Activated CD8-positive, alpha-beta memory T cell treated with anti-CD3 and anti-CD28 coated beads for 24 hours (primary cell): ENCODE measurements around the gene TOGARAM1.
"Not testable (repeated sequence)": the region's sequence is repeated elsewhere in the genome, so short reads cannot be mapped to it uniquely, and the experiment has no call there.

ENCODE experiments used
- DNase-seq: peaks from one replicate; pipeline ENCODE4 v3.0.0-alpha.2; 2020

Gene TOGARAM1

GRCh38 chr14:45051180-45051579 is 89.2 kb downstream of the TOGARAM1 start:
- no peak for DNase-seq

DNA sequence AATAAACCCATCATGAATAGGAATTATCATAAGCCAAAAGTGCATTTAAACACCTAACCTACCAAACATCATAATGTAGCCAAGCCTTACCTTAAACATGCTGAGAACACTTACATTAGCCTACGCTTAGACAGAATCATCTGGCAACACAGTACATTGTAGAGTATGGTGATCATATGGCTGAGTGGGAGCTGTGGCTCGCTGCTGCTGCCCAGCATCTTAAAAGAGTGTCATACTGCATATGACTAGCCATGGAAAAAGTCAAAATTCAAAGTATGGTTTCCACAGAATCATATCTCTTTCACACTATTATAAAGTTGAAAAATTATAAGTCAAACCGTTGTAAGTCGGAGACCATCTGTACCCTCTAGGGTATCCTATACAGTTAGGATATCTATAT is 89.9 kb downstream of the TOGARAM1 start:
- no peak for DNase-seq

DNA sequence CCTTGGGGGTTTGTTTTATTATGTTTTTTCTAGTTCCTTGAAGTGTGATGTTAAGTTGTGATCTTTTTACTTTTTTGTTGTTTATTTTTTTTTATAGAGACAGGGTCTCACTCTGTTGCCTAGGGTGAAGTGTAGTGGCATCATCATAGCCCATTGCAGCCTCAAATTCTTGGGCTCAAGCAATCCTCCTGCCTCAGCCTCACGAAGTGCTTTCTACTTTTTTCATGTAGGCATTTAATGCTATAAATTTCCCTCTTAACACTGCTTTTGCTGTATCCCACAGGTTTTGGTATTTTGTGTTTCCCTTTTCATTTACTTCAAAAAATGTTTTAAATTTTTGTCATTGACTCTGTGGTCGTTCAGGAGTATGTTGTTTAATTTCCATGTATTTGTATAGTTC is 95.4 kb downstream of the TOGARAM1 start:
- DNase-seq = no peak

DNA sequence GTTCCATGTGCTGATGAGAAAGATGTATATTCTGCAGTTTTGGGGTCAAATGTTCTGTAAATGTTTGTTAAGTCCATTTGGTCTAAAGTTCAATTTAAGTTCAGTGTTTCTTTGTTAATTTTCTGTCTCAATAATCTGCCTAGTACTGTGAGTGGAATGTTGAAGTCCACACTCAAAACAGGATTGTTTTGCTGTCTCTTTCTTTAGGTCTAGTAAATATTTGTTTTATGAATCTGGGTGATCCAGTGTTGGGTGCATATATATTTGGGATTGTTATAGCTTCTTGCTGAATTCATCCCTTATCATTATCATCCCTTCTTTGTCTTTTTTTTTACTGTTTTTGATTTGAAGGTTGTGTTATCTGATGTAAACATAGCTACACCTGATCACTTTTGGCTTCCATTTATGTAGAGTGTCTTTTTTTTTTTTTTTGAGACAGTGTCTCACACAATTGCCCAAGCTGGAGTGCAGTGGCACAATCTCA is 95.9 kb downstream of the TOGARAM1 start:
- no peak for DNase-seq

- DNase-seq = no peak
Measured at GRCh38 chr14:45060551-45060950, 98.6 kb downstream of the TOGARAM1 start.

DNA sequence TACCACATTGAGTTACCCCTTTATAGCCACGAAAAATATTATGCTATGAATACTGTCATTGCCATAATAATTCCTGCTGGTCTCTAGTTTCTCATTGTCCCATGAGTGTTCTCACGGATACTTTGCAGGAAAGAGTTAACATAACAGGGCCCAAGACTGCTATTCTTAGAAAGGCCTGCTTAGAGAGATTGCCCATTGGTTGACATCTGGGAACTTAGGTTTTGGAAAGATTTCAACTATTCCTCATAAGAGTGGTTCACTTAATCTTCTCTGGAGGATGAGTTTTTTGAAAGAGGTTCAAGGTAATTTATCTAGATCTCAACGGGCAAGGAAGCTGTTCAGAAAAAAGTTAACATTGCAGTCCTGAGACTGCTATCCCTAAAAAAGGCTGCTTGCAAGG is 103.5 kb downstream of the TOGARAM1 start:
- DNase-seq = no peak

- no peak for DNase-seq
Measured at GRCh38 chr14:45065956-45066355, 104.0 kb downstream of the TOGARAM1 start.

DNA sequence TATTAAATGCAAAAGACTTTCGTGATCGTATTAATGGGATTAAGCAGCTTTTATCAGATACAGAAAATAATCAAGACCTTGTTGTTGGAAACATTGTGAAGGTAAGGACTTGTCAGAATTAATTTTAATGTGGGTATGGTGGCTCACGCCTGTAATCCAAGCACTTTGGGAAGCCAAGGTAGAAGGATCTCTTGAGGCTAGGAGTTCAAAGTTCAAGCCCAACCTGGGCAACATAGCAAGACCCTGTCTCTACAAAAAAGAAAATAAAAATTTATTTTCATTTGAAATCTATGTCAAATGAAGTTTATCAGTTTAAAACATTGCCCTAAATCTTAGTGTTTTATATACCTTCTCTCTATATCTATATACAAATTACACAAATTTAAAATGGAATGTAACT is 104.7 kb downstream of the TOGARAM1 start:
- DNase-seq = no peak

DNA sequence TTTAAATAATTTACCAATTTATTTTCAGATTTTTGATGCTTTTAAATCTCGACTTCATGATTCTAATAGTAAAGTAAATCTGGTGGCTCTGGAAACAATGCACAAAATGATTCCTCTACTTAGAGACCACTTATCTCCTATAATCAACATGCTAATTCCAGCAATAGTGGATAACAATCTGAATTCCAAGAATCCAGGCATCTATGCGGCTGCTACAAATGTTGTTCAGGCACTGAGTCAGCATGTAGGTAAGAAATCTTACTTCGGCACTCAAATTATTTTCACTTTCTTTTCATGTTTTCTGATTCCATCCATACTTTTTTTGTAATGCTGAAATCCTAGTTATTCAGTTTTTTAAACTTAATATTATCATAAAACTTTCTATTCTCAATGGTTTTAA is 106.4 kb downstream of the TOGARAM1 start:
- no peak for DNase-seq

GRCh38 chr14:45070215-45070614 is 108.2 kb downstream of the TOGARAM1 start:
- DNase-seq = no peak

DNA sequence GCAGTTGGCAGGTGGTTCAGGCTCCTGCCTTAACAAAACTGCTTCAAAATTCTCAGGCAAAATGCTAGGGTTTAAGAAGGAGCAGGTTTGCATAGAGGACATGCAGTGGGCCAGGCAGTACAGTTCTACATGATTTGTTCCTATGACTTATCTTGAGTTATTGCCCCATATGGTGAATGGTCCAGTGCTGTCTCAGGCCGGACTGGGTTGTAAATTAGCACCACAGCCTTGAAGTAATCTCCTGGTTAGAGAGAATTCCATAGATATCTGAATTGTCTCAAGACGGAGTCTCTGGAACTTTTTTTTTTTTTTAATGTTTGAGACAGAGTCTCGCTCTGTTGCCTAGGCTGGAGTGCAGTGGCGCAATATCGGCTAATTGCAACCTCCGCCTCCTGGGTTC is 110.1 kb downstream of the TOGARAM1 start:
- DNase-seq = no peak

- no peak for DNase-seq
Measured at GRCh38 chr14:45073231-45073879, 111.4 kb downstream of the TOGARAM1 start.

DNA sequence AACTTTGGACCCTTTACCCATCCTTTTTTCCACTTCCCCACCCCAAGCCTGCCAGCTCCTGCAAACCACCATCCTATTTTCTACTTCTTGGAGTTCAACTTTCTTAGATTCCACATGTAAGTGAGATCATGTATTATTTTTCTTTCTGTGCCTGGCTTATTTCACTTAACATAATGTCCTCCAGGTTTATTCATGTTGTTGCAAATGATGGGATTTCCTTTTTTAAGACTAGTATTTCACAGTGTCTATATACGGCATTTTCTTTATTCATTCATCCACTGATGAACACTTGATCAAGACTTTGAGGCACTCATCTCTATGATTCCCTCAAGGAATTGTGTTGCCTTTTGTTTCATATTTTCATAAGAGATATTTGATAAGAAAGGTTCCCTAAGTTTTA is 116.3 kb downstream of the TOGARAM1 start:
- DNase-seq = no peak

GRCh38 chr14:45080416-45080968 is 118.5 kb downstream of the TOGARAM1 start:
- DNase-seq = not testable (repeated sequence)

DNA sequence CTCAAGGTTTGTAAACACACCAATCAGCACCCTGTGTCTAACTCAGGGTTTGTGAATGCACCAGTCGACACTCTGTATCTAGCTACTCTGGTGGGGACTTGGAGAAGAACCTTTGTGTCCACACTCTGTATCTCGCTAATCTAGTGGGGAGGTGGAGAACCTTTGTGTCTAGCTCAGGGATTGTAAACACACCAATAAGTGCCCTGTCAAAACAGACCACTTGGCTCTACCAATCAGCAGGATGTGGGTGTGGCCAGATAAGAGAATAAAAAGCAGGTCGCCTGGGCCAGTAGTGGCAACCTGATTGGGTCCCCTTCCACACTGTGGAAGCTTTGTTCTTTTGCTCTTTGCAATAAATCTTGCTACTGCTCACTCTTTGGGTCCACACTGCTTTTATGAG is 119.1 kb downstream of the TOGARAM1 start:
- DNase-seq = not testable (repeated sequence)

- no peak for DNase-seq
Measured at GRCh38 chr14:45082420-45082819, 120.4 kb downstream of the TOGARAM1 start.

GRCh38 chr14:45083617-45083975 is 121.6 kb downstream of the TOGARAM1 start:
- DNase-seq = no peak

- DNase-seq = peak; percentile 97
Measured at GRCh38 chr14:45083976-45084722, 122.2 kb downstream of the TOGARAM1 start, which contains the start of gene PRPF39. TSS of gene PRPF39 (plus strand) at chr14:45084116. CDS start at chr14:45095240, 11,124 bp downstream.

GRCh38 chr14:45084946-45085346 is 123.0 kb downstream of the TOGARAM1 start:
- DNase-seq = no peak

- DNase-seq = no peak
Measured at GRCh38 chr14:45089813-45090212, 127.8 kb downstream of the TOGARAM1 start.

- no peak for DNase-seq
Measured at GRCh38 chr14:45091710-45092109, 129.7 kb downstream of the TOGARAM1 start.

DNA sequence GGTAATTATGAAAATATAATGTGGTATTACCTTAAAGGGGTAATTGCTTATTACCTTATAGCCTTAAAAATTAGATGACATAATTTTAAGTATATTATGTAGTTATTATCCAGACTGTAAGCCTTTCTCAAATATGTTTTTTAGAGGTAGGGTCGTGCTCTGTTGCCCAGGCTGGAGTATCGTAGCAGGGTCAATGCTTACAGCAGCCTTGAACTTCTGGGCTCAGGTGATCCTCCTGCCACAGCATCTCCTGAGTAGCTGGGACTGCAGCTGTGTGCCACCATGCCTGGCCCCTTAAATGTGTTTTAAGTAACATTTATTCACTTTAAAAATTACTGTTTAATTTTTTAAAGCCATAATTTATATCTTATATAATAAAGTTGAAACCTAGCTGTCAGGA is 132.3 kb downstream of the TOGARAM1 start:
- DNase-seq = no peak

DNA sequence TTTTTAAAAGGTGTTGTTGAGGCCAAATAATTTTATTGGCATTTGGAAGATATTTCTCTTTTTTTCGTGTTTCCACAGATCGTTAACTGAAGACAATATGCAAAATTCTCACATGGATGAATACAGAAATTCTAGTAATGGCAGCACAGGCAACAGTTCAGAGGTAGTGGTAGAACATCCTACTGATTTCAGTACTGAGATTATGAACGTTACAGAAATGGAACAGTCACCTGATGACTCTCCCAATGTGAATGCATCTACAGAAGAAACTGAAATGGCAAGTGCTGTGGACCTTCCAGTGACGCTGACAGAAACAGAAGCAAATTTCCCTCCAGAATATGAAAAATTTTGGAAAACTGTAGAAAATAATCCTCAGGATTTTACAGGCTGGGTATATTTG is 133.2 kb downstream of the TOGARAM1 start:
- DNase-seq = no peak

DNA sequence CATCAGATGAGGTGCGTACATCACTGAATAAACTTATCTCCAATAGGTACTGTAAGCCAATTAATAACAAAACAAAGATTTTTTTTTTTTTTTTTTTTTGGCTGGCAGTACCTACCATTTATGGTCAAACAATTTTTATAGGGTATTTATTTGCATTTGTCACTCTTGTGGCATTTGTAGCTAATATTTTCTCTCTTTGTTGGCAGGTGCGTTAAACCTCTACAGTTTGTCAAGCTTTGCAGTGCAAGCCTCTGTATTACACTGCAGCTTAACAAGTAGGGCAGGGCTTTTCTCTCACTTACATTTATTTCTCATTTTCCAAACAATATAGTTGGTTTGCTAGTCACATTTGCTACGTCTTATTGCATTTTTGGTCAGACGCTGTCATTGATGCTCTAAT is 134.2 kb downstream of the TOGARAM1 start:
- no peak for DNase-seq
